ENCODE measurements around the gene LBHD2.

DNA sequence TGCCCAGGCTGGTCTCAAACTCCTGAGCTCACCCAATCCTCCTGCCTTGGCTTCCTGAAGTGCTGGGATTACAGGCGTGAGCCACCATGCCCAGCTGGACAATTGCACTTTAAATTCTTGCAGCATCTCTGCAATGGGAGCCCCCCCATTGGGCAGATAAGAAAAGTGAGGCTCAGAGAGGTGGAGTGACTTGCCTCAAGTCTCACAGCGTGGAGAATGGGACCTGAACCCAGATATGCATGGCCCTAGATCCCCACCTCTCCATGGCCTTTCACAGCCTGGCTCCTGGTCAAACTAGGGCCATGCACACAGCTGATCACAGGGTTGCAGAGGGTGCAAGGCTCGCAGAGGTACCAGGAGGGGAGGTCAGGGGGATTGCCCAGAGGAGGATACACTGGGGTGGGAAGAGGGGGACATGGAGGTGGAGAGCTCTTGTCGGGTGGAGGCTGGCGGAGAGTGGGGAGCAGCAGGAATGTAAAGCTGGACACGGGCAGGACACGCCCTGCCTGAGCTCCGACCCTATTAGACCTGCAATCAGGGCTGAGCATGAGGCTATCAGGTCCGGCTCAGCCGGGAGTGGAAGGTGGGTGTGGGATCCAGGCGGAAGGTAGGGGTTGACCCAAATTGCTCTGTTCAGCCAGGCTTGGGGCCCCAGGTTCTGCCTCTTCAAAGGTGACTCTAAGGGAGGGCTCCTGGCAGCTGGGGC is 17.4 kb downstream of the LBHD2 start:
- TF ChIP-seq, protein P1, sequence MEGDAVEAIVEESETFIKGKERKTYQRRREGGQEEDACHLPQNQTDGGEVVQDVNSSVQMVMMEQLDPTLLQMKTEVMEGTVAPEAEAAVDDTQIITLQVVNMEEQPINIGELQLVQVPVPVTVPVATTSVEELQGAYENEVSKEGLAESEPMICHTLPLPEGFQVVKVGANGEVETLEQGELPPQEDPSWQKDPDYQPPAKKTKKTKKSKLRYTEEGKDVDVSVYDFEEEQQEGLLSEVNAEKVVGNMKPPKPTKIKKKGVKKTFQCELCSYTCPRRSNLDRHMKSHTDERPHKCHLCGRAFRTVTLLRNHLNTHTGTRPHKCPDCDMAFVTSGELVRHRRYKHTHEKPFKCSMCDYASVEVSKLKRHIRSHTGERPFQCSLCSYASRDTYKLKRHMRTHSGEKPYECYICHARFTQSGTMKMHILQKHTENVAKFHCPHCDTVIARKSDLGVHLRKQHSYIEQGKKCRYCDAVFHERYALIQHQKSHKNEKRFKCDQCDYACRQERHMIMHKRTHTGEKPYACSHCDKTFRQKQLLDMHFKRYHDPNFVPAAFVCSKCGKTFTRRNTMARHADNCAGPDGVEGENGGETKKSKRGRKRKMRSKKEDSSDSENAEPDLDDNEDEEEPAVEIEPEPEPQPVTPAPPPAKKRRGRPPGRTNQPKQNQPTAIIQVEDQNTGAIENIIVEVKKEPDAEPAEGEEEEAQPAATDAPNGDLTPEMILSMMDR (IDR thresholded peaks at IDR 0.05): no peak
- no peak for TF ChIP-seq POLR2A (IDR thresholded peaks at IDR 0.05)

Data from right lobe of liver (tissue), 4 donors.